ENCODE data around the gene P3H1. TPM values are rescaled to one million over a fixed set of nuclear protein-coding genes. Genes with fewer than 3 reads are reported as not detected.

P3H1 gene
- total RNA-seq, 1 donor from 2014 or later = 47.1 TPM

GRCh38 chr1:42746436-42747105, 20.3 kb downstream of the P3H1 start:
- intact Hi-C loops (cut with micrococcal nuclease) = loop anchor here (1.0 kb wide), 1 partner anchor 168 kb away; no protein-coding TSS in a partner anchor

GRCh38 chr1:42745851-42746250, 21.0 kb downstream of the P3H1 start:
- intact Hi-C loops (cut with micrococcal nuclease) = no loop called here

GRCh38 chr1:42744148-42744413, 22.7 kb downstream of the P3H1 start:
- intact Hi-C loops (cut with micrococcal nuclease) = no loop called here

GRCh38 chr1:42743317-42744147, 23.3 kb downstream of the P3H1 start:
- intact Hi-C loops (cut with micrococcal nuclease) = no loop called here

GRCh38 chr1:42742617-42743316, 24.1 kb downstream of the P3H1 start:
- intact Hi-C loops (cut with micrococcal nuclease) = no loop called here

- intact Hi-C loops (cut with micrococcal nuclease) = no loop called here
These were observed 24.7 kb downstream of the P3H1 start for GRCh38 chr1:42742141-42742540.

GRCh38 chr1:42741706-42742105, 25.1 kb downstream of the P3H1 start:
- intact Hi-C loops (cut with micrococcal nuclease) = no loop called here

- intact Hi-C loops (cut with micrococcal nuclease) = no loop called here
These were observed 25.8 kb downstream of the P3H1 start for GRCh38 chr1:42740851-42741580.

- intact Hi-C loops (cut with micrococcal nuclease) = no loop called here
These were observed 26.8 kb downstream of the P3H1 start, which contains the start of gene CLDN19 for GRCh38 chr1:42739753-42740700. CLDN19 (minus strand) TSS chr1:42740236; CDS start chr1:42740063, 173 bp downstream.

- intact Hi-C loops (cut with micrococcal nuclease) = no loop called here
These were observed 28.1 kb downstream of the P3H1 start for GRCh38 chr1:42738678-42739226.

GRCh38 chr1:42737986-42738677, 28.7 kb downstream of the P3H1 start:
- intact Hi-C loops (cut with micrococcal nuclease) = no loop called here

GRCh38 chr1:42737257-42737656, 29.6 kb downstream of the P3H1 start:
- intact Hi-C loops (cut with micrococcal nuclease) = no loop called here

- intact Hi-C loops (cut with micrococcal nuclease) = no loop called here
These were observed 30.1 kb downstream of the P3H1 start for GRCh38 chr1:42736571-42737200.

GRCh38 chr1:42736152-42736551, 30.7 kb downstream of the P3H1 start:
- intact Hi-C loops (cut with micrococcal nuclease) = no loop called here

- intact Hi-C loops (cut with micrococcal nuclease) = no loop called here
These were observed 31.2 kb downstream of the P3H1 start for GRCh38 chr1:42735477-42736105.

GRCh38 chr1:42735056-42735455, 31.8 kb downstream of the P3H1 start:
- intact Hi-C loops (cut with micrococcal nuclease) = no loop called here

GRCh38 chr1:42734201-42735035, 32.4 kb downstream of the P3H1 start:
- intact Hi-C loops (cut with micrococcal nuclease) = no loop called here

Data from T-helper 1 cell treated with Interleukin-12 subunit alpha and Interleukin-12 subunit beta and Interleukin-4 antibody, amounts not matched to agents 30 ng/mL and 1 ng/mL, for 36 hours (primary cell).